NOMO-1 (cell line): Measurements from ENCODE around the gene HDLBP.

Experiments
- DNase-seq, 2 experiments: peaks; one replicate each; lab custom pipeline; 2025; ENCODE audit not compliant: unreplicated experiment in 2 of 2; lab: John Stamatoyannopoulos, UW

The HDLBP gene

GRCh38 chr2:241255542-241256167 is 59.8 kb downstream of the HDLBP start:
- DNase-seq = no peak

- DNase-seq = no peak
Measured at GRCh38 chr2:241254904-241255351, 60.5 kb downstream of the HDLBP start.

- DNase-seq = no peak
Measured at GRCh38 chr2:241252778-241253475, 62.5 kb downstream of the HDLBP start.

GRCh38 chr2:241249654-241250053 is 65.8 kb downstream of the HDLBP start:
- no peak for DNase-seq

- DNase-seq = no peak
Measured at GRCh38 chr2:241248897-241249296, 66.6 kb downstream of the HDLBP start.

- DNase-seq = no peak
Measured at GRCh38 chr2:241248289-241248688, 67.2 kb downstream of the HDLBP start.

GRCh38 chr2:241244368-241244767 is 71.1 kb downstream of the HDLBP start:
- DNase-seq = no peak

- no peak for DNase-seq
Measured at GRCh38 chr2:241242306-241242705, 73.2 kb downstream of the HDLBP start.

- no peak for DNase-seq
Measured at GRCh38 chr2:241241669-241242068, 73.8 kb downstream of the HDLBP start.

- no peak for DNase-seq
Measured at GRCh38 chr2:241240320-241241004, 75.0 kb downstream of the HDLBP start.

- DNase-seq = no peak
Measured at GRCh38 chr2:241239552-241240202, 75.8 kb downstream of the HDLBP start.

GRCh38 chr2:241238693-241239198 is 76.7 kb downstream of the HDLBP start:
- no peak for DNase-seq

- no peak for DNase-seq
Measured at GRCh38 chr2:241237949-241238371, 77.5 kb downstream of the HDLBP start.

- no peak for DNase-seq
Measured at GRCh38 chr2:241237047-241237446, 78.4 kb downstream of the HDLBP start.

- DNase-seq = no peak
Measured at GRCh38 chr2:241235859-241236593, 79.4 kb downstream of the HDLBP start.

GRCh38 chr2:241234962-241235740 is 80.3 kb downstream of the HDLBP start:
- no peak for DNase-seq

GRCh38 chr2:241234066-241234790 is 81.2 kb downstream of the HDLBP start:
- no peak for DNase-seq

- DNase-seq = no peak
Measured at GRCh38 chr2:241232736-241233575, 82.5 kb downstream of the HDLBP start.
